Natural killer cell (primary cell): ENCODE data around the gene HPSE2. TPM values are rescaled to one million over a fixed set of nuclear protein-coding genes. Genes with fewer than 3 reads are reported as not detected.

ENCODE experiments used
- ATAC-seq, 3 donors: fragments of 150-1000 bp in 2 of 3; fragments of 200-7000 bp in 1 of 3; cut with Tn5 transposase; 1 replicate in 1 of 3; 2 replicates in 2 of 3; pipeline ENCODE4 v1.10.0; 2021; ENCODE audit warnings: mild to moderate bottlenecking in 2 of 3, moderate library complexity in 2 of 3
- DNase-seq, 2 donors: peaks; one replicate each; pipeline versions ENCODE4 v3.0.0 to v3.0.0-alpha.2; 2013 to 2021; ENCODE audit warnings: mixed read lengths in 1 of 2
- H3K27ac ChIP-seq: one replicate; pipeline ENCODE4 v1.5.1; 2013; ENCODE audit warnings: mild to moderate bottlenecking, low read length
- H3K27me3 ChIP-seq: one replicate; pipeline ENCODE4 v1.6.1; 2013; ENCODE audit warnings: low read length; ENCODE audit not compliant: control insufficient read depth, insufficient read depth
- H3K36me3 ChIP-seq: one replicate; pipeline ENCODE4 v1.6.1; 2013; ENCODE audit warnings: low read length; ENCODE audit not compliant: control insufficient read depth, insufficient read depth
- H3K4me1 ChIP-seq: one replicate; pipeline ENCODE4 v1.6.1; 2013; ENCODE audit warnings: low read length; ENCODE audit not compliant: control insufficient read depth, insufficient read depth
- H3K4me3 ChIP-seq: one replicate; pipeline ENCODE4 v1.5.1; 2013; ENCODE audit warnings: low read length
- H3K9me3 ChIP-seq: one replicate; pipeline ENCODE4 v1.6.1; 2013; ENCODE audit warnings: low read length; ENCODE audit not compliant: control insufficient read depth, insufficient read depth
- H3K27ac Mint-ChIP-seq, 2 donors: one replicate each; pipeline ENCODE4 v1.8.0; 2022; ENCODE audit warnings: mild to moderate bottlenecking in 2 of 2, mixed read lengths in 2 of 2, moderate library complexity in 1 of 2
- H3K27me3 Mint-ChIP-seq, 2 donors: one replicate each; pipeline ENCODE4 v1.8.0; 2022; ENCODE audit warnings: low read depth in 2 of 2, mixed read lengths in 2 of 2
- H3K36me3 Mint-ChIP-seq: one replicate; pipeline ENCODE4 v1.8.0; 2022; ENCODE audit warnings: mixed read lengths
- H3K4me1 Mint-ChIP-seq, 2 donors: one replicate each; pipeline ENCODE4 v1.8.0; 2022; ENCODE audit warnings: mixed read lengths in 2 of 2
- H3K4me3 Mint-ChIP-seq: one replicate; pipeline ENCODE4 v1.8.0; 2022; ENCODE audit warnings: mild to moderate bottlenecking, moderate library complexity, mixed read lengths
- H3K9me3 Mint-ChIP-seq, 2 donors: one replicate each; pipeline ENCODE4 v1.8.0; 2022; ENCODE audit warnings: mixed read lengths in 2 of 2
- WGBS: methylation state at CpG from one replicate; pipeline ENCODE4 v1.1.7; 2013; ENCODE audit warnings: missing lambda C conversion rate; ENCODE audit not compliant: insufficient coverage; 5-methylcytosine and 5-hydroxymethylcytosine counted together
- intact Hi-C: fragments of 100-400 bp; cut with micrococcal nuclease; formaldehyde crosslinking; loops from one replicate; pipeline ENCODE4 v1.14.2; 2022
- total RNA-seq, 4 donors: library from RNA; stranded (reverse); fragments of 120-200 nt in 1 of 4; gene quantifications; one replicate each; pipeline versions ENCODE4 v1.2.3 to v1.2.4, GENCODE V29; 2013 to 2022
- TF ChIP-seq, protein P1 (sequence below): fragments of 200-600 bp; IDR thresholded peaks from one replicate; pipeline ENCODE4 v1.8.0; 2022; ENCODE audit warnings: antibody characterized with exemption

HPSE2 gene
- total RNA-seq, 3 donors from 2014 or later (not counting 1 experiment from before 2014, with no cell fraction given), result not detected

DNA sequence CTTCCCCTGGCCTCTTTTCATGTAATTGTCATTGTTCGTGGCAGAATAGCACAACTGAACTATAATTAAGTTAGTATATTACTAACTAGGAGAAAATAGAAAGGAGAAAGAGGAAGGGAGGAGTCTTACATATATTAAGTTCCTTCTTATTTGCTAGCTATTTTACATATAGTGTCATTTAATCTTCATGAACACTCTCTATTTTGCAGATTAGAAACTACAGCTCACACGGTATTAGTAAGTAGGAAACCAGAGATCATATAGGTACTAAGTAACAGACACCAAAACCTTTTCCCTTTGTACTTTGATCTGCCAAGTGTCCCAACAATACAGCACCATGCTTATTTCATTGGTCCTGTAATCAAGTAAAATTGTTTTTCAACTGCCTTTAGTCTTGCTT lies 586.5 kb downstream of the HPSE2 start:
- no peaks in the 10 kb centered on the region for H3K4me1 ChIP-seq
- no peaks in the 10 kb centered on the region for H3K36me3 Mint-ChIP-seq
- H3K27ac Mint-ChIP-seq, result no peak overlapping the region
- WGBS, result 75% methylated on average over 1 of the region's 2 CpGs
- H3K36me3 ChIP-seq, result no peaks in the 10 kb centered on the region
- H3K27ac ChIP-seq, result no peak overlapping the region
- intact Hi-C loops, result no loop called here
- ATAC-seq (no peak), DNase-seq (no peak)
- no peak overlapping the region for H3K4me3 Mint-ChIP-seq
- no peaks in the 10 kb centered on the region for H3K4me1 Mint-ChIP-seq
- H3K4me3 ChIP-seq, result no peak overlapping the region
- H3K9me3 Mint-ChIP-seq, result no peaks in the 10 kb centered on the region
- TF ChIP-seq, protein P1, sequence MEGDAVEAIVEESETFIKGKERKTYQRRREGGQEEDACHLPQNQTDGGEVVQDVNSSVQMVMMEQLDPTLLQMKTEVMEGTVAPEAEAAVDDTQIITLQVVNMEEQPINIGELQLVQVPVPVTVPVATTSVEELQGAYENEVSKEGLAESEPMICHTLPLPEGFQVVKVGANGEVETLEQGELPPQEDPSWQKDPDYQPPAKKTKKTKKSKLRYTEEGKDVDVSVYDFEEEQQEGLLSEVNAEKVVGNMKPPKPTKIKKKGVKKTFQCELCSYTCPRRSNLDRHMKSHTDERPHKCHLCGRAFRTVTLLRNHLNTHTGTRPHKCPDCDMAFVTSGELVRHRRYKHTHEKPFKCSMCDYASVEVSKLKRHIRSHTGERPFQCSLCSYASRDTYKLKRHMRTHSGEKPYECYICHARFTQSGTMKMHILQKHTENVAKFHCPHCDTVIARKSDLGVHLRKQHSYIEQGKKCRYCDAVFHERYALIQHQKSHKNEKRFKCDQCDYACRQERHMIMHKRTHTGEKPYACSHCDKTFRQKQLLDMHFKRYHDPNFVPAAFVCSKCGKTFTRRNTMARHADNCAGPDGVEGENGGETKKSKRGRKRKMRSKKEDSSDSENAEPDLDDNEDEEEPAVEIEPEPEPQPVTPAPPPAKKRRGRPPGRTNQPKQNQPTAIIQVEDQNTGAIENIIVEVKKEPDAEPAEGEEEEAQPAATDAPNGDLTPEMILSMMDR, result no peak
- H3K9me3 ChIP-seq, result no peaks in the 10 kb centered on the region
- peaks cover 10% of the 10 kb centered on the region for H3K27me3 ChIP-seq
- H3K27me3 Mint-ChIP-seq, result peaks cover 21% of the 10 kb centered on the region in 2 donors

DNA sequence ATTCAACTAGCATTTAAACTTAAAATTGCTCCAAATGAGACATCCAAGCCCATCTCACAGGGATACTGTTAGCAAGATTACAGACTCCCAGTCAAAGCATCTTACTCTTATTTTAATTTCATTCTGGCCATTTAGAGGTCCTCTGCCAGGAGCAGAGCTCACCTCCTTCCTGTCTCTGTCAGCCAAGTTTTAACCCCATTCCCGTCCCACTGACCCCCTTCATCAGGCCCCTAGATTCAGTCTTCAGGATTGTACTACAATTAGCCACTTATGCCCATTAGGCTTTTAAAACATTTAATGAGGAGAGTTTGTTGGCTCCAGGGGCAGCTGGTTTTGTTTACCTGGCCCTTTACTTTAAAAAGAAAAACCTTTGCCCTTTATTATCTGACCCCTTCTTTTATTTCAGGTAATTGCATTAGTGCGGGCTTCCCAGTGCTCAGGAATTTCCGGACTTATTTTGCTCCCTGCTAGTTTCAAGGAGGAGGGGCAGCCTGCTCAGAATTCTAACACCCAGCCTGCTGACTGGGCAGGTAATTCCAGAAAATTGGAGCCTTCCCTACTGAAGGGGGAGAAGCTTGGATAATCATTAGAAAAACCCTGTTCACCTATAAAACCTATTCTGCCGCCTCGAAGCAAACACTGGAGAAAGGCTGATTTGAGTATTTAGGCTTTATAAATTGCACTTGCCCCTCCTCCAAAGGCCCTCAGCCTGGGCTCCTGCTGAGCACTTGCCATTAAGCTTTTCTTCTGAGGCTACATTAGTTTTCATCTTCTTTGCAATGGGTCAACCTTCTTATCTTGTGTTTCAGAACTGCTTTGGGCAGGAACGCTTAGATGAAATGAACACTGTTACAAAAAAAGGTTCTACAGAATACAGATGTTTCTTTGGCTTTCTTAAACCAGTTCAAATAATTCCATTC lies 588.4 kb downstream of the HPSE2 start:
- Histone ChIP-seq H3K36me3 (no peaks in the 10 kb centered on the region), H3K27ac (no peak overlapping the region), H3K9me3 (no peaks in the 10 kb centered on the region), H3K4me3 (no peak overlapping the region), H3K27me3 (peaks cover 9% of the 10 kb centered on the region), H3K4me1 (no peaks in the 10 kb centered on the region)
- intact Hi-C loops, result no loop called here
- ATAC-seq (no peak), DNase-seq (no peak)
- H3K9me3 Mint-ChIP-seq, result no peaks in the 10 kb centered on the region
- TF ChIP-seq, protein P1, result no peak
- H3K27ac Mint-ChIP-seq, result no peak overlapping the region
- H3K36me3 Mint-ChIP-seq, result no peaks in the 10 kb centered on the region
- 42% methylated on average over 6 of the region's 6 CpGs for WGBS
- H3K27me3 Mint-ChIP-seq, result peaks cover 13 to 14% of the 10 kb centered on the region in 2 donors
- H3K4me1 Mint-ChIP-seq, result no peaks in the 10 kb centered on the region
- H3K4me3 Mint-ChIP-seq, result no peak overlapping the region

DNA sequence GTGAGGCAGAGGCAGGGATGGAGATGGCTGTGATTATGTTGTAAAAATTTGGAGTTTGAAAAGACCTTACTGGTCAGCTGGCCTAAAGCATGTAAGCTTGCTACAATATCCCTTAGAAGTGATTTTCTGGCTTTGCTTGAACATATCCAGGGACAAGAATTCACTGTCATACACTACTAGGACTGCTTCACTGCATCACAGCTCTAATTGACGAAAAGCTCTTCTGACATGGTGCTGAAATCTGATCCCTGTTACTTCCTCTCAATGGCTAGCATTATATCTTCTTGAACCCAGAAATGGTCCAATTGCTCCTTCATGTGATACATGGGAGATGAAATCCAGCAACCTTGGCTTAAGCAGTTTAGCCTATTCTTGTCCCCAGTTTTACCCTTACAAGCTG lies 591.2 kb downstream of the HPSE2 start:
- no peak overlapping the region for H3K4me3 Mint-ChIP-seq
- no peak for DNase-seq
- no peaks in the 10 kb centered on the region for H3K36me3 Mint-ChIP-seq
- H3K4me3 ChIP-seq, result no peak overlapping the region
- no peak for ATAC-seq
- H3K27me3 ChIP-seq, result peaks cover 9% of the 10 kb centered on the region
- intact Hi-C loops, result no loop called here
- H3K9me3 ChIP-seq, result no peaks in the 10 kb centered on the region
- no peak overlapping the region for H3K27ac ChIP-seq
- no peaks in the 10 kb centered on the region for H3K9me3 Mint-ChIP-seq
- no peaks in the 10 kb centered on the region for H3K36me3 ChIP-seq
- TF ChIP-seq, protein P1, result no peak
- H3K4me1 ChIP-seq, result no peaks in the 10 kb centered on the region
- 81% methylated on average over 1 of the region's 1 CpG for WGBS
- H3K27me3 Mint-ChIP-seq, result peaks cover 11 to 15% of the 10 kb centered on the region in 2 donors
- no peaks in the 10 kb centered on the region for H3K4me1 Mint-ChIP-seq
- H3K27ac Mint-ChIP-seq, result no peak overlapping the region
